Hepatocyte (in vitro differentiated cells): ENCODE data around the gene IGDCC3. TPM values are rescaled to one million over a fixed set of nuclear protein-coding genes. Genes with fewer than 3 reads are reported as not detected.

Experiments
- DNase-seq: peaks from one replicate; pipeline ENCODE4 v3.0.0-alpha.2; 2016; ENCODE audit warnings: low spot score
- H2AFZ ChIP-seq: fragments of 200-600 bp; sonication (generic); 2 replicates; pipeline ENCODE4 v1.6.0; 2016; ENCODE audit warnings: antibody characterized with exemption, mild to moderate bottlenecking
- H3K27ac ChIP-seq: fragments of 200-600 bp; sonication (generic); 2 replicates; pipeline ENCODE4 v1.5.1; 2016; ENCODE audit warnings: mild to moderate bottlenecking
- H3K27me3 ChIP-seq: fragments of 200-600 bp; sonication (generic); 2 replicates; pipeline ENCODE4 v1.6.1; 2016
- H3K36me3 ChIP-seq: fragments of 200-600 bp; sonication (generic); replicated peaks from 2 replicates; pipeline ENCODE4 v1.5.1; 2016; ENCODE audit warnings: low read depth; ENCODE audit not compliant: insufficient read depth
- H3K4me1 ChIP-seq: fragments of 200-600 bp; sonication (generic); 2 replicates; pipeline ENCODE4 v1.5.1; 2016; ENCODE audit warnings: mild to moderate bottlenecking, moderate library complexity; ENCODE audit not compliant: insufficient read depth
- H3K4me2 ChIP-seq: fragments of 200-600 bp; sonication (generic); 2 replicates; pipeline ENCODE4 v1.6.0; 2016
- H3K4me3 ChIP-seq: fragments of 200-600 bp; sonication (generic); 2 replicates; pipeline ENCODE4 v1.5.1; 2016; ENCODE audit warnings: mild to moderate bottlenecking
- H3K79me2 ChIP-seq: fragments of 200-600 bp; sonication (generic); 2 replicates; pipeline ENCODE4 v1.6.0; 2017; ENCODE audit warnings: mild to moderate bottlenecking
- H3K9me2 ChIP-seq: fragments of 200-600 bp; sonication (generic); replicated peaks from 2 replicates; pipeline ENCODE4 v1.6.0; 2017; ENCODE audit warnings: mild to moderate bottlenecking; ENCODE audit not compliant: insufficient read depth
- H3K9me3 ChIP-seq: fragments of 200-600 bp; sonication (generic); 2 replicates; pipeline ENCODE4 v1.5.1; 2016; ENCODE audit warnings: low read depth, mild to moderate bottlenecking
- H4K20me1 ChIP-seq: fragments of 200-600 bp; sonication (generic); 2 replicates; pipeline ENCODE4 v1.6.0; 2016; ENCODE audit warnings: mild to moderate bottlenecking; ENCODE audit not compliant: insufficient read depth, poor library complexity, severe bottlenecking
- CTCF ChIP-seq: fragments of 200-600 bp; sonication (generic); IDR thresholded peaks from 2 replicates; pipeline ENCODE4 v1.5.1; 2016; ENCODE audit warnings: antibody characterized with exemption, mild to moderate bottlenecking; ENCODE audit not compliant: poor library complexity
- EZH2 ChIP-seq: fragments of 200-600 bp; sonication (generic); IDR thresholded peaks from 2 replicates; pipeline ENCODE4 v1.6.1; 2016; ENCODE audit warnings: antibody characterized with exemption, mild to moderate bottlenecking, borderline replicate concordance
- EZH2phosphoT487 ChIP-seq: fragments of 200-600 bp; sonication (generic); IDR thresholded peaks from one replicate; pipeline ENCODE4 v1.6.1; 2018; ENCODE audit warnings: antibody characterized with exemption, mild to moderate bottlenecking, low read depth, moderate library complexity; ENCODE audit not compliant: unreplicated experiment, severe bottlenecking
- WGBS: methylation state at CpG from one replicate; pipeline ENCODE4 v1.1.6; 2016; ENCODE audit warnings: low lambda C conversion rate; ENCODE audit errors: missing lambda C conversion rate; 5-methylcytosine and 5-hydroxymethylcytosine counted together
- polyA plus RNA-seq: library from polyadenylated mRNA; unstranded; fragments of >200 nt; fragmentation: Nextera tagmentation; extraction: Ambion mirVana; gene quantifications from 2 replicates; pipeline ENCODE4 v1.2.1, GENCODE V29; 2016
- total RNA-seq: library from RNA; depleted of rRNA; stranded (reverse); fragments of >200 nt; gene quantifications from 2 replicates; pipeline ENCODE4 v1.2.3, GENCODE V29; 2014

Gene IGDCC3
- total and polyA plus RNA-seq, 2 experiments from 2014 or later: 8.1 to 14.8 TPM

DNA sequence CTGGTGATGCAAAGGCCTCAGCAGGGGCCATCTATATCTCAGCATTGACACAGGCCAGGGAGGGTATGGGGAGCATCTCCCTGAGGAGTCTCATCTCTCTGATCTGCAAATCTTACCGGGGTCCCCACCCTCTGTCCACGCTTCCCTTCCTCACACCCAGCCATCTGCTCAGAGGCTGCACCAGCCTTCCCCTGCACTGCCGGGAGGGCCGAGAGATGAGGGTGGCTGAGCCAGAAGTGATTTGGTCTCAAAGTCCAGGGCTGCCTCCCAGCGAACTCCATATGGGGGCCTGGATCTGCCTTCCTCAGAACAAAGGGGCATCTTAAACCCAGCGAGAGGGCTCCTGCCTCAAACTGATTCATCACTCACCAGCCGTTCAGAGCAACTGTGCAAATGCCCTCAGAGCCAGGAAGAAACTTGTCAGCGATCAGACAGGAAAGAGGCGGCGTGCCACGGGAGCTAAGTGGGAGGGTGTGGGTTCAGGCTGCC lies 4.6 kb downstream of the IGDCC3 start:
- Histone ChIP-seq H3K4me3 (no peak overlapping the region), H3K79me2 (peaks cover 16% of the 10 kb centered on the region), H3K27me3 (peaks cover 3% of the 10 kb centered on the region), H3K27ac (no peak overlapping the region), H4K20me1 (no peaks in the 10 kb centered on the region), H3K9me3 (no peaks in the 10 kb centered on the region), H3K9me2 (no peaks in the 10 kb centered on the region), H3K4me1 (peaks cover 26% of the 10 kb centered on the region), H3K4me2 (no peak overlapping the region), H3K36me3 (no peaks in the 10 kb centered on the region), H2AFZ (no peak overlapping the region)
- WGBS: 67% methylated on average over 11 of the region's 11 CpGs
- TF ChIP-seq EZH2: no peak
- TF ChIP-seq EZH2phosphoT487: no peak
- no peak for TF ChIP-seq CTCF
- DNase-seq: no peak

DNA sequence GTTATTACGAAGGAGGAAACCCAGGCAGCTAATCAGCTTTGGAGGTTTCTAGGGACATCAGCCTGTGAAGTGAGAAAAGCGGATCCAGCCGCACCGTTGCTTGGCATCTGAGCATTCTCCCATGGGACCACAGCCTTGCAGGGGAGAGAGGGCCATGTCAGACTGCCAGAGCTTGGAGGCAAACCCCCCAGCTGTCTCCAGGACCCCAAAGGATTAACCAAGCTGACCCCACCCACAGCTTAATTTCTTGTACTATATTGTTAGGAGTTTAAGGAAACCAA lies 5.1 kb downstream of the IGDCC3 start:
- H3K4me1 ChIP-seq: peaks cover 28% of the 10 kb centered on the region
- no peak overlapping the region for H3K27ac ChIP-seq
- WGBS: 68% methylated on average over 4 of the region's 4 CpGs
- peaks cover 16% of the 10 kb centered on the region for H3K79me2 ChIP-seq
- peaks cover 3% of the 10 kb centered on the region for H3K27me3 ChIP-seq
- H4K20me1 ChIP-seq: no peaks in the 10 kb centered on the region
- TF ChIP-seq CTCF (no peak), EZH2 (no peak), EZH2phosphoT487 (no peak)
- no peaks in the 10 kb centered on the region for H3K9me2 ChIP-seq
- H2AFZ ChIP-seq: no peak overlapping the region
- H3K4me2 ChIP-seq: no peak overlapping the region
- no peak overlapping the region for H3K4me3 ChIP-seq
- no peak for DNase-seq
- no peaks in the 10 kb centered on the region for H3K36me3 ChIP-seq
- H3K9me3 ChIP-seq: no peaks in the 10 kb centered on the region

GRCh38 chr15:65371976-65372786 lies 5.6 kb downstream of the IGDCC3 start:
- Histone ChIP-seq H3K9me2 (no peaks in the 10 kb centered on the region), H4K20me1 (no peaks in the 10 kb centered on the region), H3K79me2 (peaks cover 16% of the 10 kb centered on the region), H3K27me3 (peaks cover 3% of the 10 kb centered on the region), H2AFZ (no peak overlapping the region), H3K4me2 (no peak overlapping the region), H3K9me3 (no peaks in the 10 kb centered on the region), H3K4me1 (peaks cover 32% of the 10 kb centered on the region), H3K4me3 (no peak overlapping the region), H3K36me3 (no peaks in the 10 kb centered on the region), H3K27ac (no peak overlapping the region)
- whole genome bisulfite sequencing: 79% methylated on average over 21 of the region's 21 CpGs
- TF ChIP-seq EZH2 (no peak), CTCF (no peak), EZH2phosphoT487 (no peak)
- no peak for DNase-seq
